ENCODE measurements around the gene MAPK10. TPM values are rescaled to one million over a fixed set of nuclear protein-coding genes. Genes with fewer than 3 reads are reported as not detected.
"Not testable (repeated sequence)": the region's sequence is repeated elsewhere in the genome, so short reads cannot be mapped to it uniquely, and the experiment has no call there.

Gene MAPK10
- total RNA-seq, 2 donors from 2014 or later, result not detected

DNA sequence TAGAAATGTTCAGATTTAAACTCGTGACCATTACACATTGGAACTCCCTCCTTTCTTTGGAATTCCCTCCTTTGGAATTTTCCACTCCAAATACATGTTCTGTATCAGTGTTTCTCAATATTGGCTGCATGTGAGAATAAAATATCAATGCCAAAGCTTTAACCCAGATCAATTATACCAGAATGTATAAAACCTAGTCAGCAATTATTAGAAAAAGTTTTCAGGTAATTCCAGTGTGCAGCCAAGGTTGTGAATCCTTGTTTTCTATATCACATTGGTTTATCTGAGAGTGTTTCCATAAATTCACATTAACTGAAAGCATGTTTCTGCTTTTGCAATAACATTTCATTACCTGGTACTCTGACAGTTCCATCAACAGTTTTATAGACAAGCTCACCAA is 394.3 kb downstream of the MAPK10 start:
- Mint-ChIP-seq H3K36me3 (no peaks in the 10 kb centered on the region), H3K9me3 (peaks cover 5 to 6% of the 10 kb centered on the region in 2 donors), H3K27ac (no peak overlapping the region)
- ATAC-seq (no peak), DNase-seq (ENCODE audit: low spot score in 2 of 2) (no peak)

DNA sequence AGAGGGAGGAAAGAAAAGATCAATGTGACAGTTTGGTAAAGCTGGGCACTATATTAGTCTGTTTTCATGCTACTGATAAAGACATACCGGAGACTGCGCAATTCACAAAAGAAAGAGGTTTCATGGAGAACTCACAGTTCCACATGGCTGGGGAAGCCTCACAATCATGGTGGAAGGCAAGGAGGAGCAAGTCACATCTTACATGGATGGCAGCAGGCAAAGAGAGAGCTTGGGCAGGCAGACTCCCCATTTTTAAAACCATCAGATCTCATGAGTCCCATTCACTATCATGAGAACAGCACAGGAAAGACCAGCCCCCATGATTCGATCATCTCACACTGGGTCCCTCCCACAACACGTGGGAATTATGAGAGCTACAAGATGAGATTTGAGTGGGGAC is 394.8 kb downstream of the MAPK10 start:
- H3K27ac Mint-ChIP-seq; H3K9me3 Mint-ChIP-seq; ATAC-seq; H3K36me3 Mint-ChIP-seq; DNase-seq (ENCODE audit: low spot score in 2 of 2): not testable (repeated sequence)

DNA sequence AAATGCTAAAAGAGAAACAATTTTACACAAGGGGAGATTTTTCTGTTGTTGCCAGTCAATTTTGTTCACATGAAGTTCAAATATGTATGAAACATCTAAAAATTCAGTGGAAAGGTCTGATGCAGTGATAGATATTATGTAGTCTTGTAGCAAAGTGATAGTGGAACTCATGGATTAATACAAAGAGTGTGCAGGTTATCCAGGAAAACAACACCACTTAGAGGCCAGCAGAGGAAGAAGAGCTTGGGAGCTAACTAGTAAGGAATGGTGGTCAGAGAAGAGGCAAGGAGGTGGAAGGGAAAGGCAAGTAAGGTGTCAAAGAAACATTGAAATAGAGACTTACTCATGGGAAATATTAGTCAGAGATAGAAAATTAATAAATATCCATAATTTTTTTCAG is 395.6 kb downstream of the MAPK10 start:
- peaks cover 5 to 6% of the 10 kb centered on the region in 2 donors for H3K9me3 Mint-ChIP-seq
- ATAC-seq, result no peak
- H3K36me3 Mint-ChIP-seq, result no peaks in the 10 kb centered on the region
- DNase-seq (ENCODE audit: low spot score in 2 of 2), result no peak
- H3K27ac Mint-ChIP-seq, result no peak overlapping the region

GRCh38 chr4:85963231-85963630 is 396.6 kb downstream of the MAPK10 start:
- DNase-seq (ENCODE audit: low spot score in 2 of 2) (no peak), ATAC-seq (no peak)
- H3K27ac Mint-ChIP-seq, result no peak overlapping the region
- peaks cover 5 to 6% of the 10 kb centered on the region in 2 donors for H3K9me3 Mint-ChIP-seq
- no peaks in the 10 kb centered on the region for H3K36me3 Mint-ChIP-seq

- no peak overlapping the region for H3K27ac Mint-ChIP-seq
- no peaks in the 10 kb centered on the region for H3K36me3 Mint-ChIP-seq
- peaks cover 5 to 6% of the 10 kb centered on the region in 2 donors for H3K9me3 Mint-ChIP-seq
- DNase-seq (ENCODE audit: low spot score in 2 of 2), result no peak
- ATAC-seq, result no peak
Measured at GRCh38 chr4:85961887-85962286, 398.0 kb downstream of the MAPK10 start.

DNA sequence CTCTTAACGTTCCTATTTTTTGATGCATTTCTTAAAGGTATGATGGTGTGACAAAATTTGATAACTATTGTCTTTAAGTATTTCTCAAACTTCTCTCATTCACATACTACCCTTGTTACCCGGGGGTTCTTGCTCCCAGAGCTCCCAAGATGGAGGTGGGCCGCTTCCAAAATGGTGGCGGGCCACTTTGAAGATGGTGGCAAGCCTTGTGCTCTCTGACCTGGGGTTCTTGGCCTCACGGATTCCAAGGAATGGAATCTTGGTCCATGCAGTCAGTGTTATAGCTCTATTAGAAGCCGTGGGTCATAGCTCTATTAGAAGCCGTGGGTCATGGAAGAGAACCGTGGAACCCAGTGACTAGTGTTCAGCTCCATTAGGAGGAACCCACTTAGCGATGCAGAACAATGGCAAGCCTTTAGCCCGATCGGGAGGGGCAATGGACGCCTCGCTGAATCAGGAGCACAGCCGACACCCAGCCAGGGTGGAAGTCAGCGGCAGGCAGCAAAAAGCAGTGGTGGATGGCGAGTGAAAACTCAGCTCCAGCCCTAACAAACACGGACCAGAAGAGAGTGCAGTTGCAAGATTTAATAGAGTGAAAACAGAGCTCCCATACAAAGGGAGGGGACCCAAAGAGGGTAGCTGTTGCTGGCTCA is 403.4 kb downstream of the MAPK10 start:
- no peak overlapping the region for H3K27ac Mint-ChIP-seq
- ATAC-seq, result no peak
- H3K36me3 Mint-ChIP-seq, result no peaks in the 10 kb centered on the region
- DNase-seq (ENCODE audit: low spot score in 2 of 2), result no peak
- H3K9me3 Mint-ChIP-seq, result no peaks in the 10 kb centered on the region

DNA sequence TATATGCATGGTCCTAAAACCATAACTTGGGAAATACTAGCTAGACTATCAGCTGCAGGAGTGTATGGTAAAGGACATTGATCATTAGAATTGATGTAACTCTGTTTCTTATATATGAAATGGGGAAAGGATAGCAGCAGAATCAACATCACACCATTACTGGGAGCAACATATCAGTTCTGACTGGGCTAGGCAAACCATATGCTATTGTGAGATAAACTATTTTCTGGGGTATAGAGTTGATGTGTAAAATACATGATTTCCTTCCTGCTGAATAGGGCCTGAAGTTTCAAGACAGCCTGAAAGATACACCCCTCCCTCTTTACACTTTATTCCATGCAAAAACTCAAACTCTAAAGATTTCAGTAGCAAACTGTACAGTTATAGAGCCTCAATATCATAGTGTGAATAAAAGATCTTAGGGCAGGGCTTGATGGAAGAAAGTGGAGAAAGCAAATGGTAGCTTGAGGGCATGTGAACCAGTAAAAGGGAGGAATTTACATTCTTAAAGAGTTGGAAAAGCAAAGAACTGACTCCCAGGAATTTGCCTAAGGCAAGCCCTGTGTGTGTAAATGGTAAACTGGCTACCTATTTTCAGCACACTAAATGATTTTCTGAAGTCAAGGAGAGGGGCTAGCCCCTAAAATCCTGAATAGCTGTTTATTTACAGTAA is 404.1 kb downstream of the MAPK10 start:
- Mint-ChIP-seq H3K36me3 (no peaks in the 10 kb centered on the region), H3K27ac (no peak overlapping the region), H3K9me3 (no peaks in the 10 kb centered on the region)
- DNase-seq (ENCODE audit: low spot score in 2 of 2), result no peak
- ATAC-seq, result no peak

DNA sequence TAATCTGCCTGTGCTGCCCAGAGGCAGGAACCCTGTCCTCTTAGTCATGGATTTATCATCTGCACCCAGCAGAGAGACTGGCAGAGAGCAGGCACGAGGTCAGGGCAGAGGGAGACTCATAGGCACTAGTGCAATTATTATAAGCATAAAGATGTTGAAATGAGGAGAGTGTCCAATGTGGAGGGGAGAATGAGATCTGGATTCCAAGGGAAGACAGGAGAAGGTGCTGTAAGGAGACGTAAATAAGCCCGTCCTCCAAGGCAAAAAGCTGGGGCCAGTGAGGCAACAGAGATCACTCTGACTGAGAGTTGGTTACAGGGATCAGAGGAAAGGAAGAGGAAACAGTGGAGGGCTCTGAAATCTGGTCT is 406.2 kb downstream of the MAPK10 start:
- H3K9me3 Mint-ChIP-seq, result no peaks in the 10 kb centered on the region
- no peak overlapping the region for H3K27ac Mint-ChIP-seq
- no peak for DNase-seq (ENCODE audit: low spot score in 2 of 2)
- no peak for ATAC-seq
- no peaks in the 10 kb centered on the region for H3K36me3 Mint-ChIP-seq

DNA sequence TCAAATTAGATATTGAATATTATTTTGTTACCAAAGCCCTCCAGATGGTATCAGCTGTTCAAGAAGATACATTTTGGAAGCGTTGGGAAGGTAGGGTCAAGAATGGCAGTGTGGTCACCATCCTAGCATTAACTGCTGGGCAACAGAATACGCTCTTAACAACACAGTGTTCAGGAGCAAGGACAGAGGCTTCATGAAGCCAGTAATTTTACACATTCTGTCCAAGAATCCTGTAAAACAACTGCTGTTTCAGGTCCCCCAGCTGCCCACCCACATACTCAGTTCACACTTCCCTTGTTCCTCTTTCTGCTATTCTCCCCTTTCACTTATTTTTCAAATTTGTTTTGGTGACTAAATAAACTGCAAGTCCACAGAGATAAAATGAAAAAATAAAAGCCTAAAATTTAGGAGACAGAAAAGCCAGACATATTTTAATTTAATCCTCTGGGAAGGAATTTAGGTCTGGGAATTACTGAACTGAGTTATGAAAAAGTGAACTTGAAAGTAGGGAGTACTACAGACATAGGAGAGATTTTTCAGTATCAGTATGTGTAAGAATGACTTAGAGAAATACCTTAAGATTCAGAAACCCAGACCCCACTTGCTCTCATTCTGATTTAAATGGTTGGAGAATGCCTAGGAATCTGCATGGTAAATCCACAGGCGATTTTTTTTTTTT is 406.7 kb downstream of the MAPK10 start:
- DNase-seq (ENCODE audit: low spot score in 2 of 2), result no peak
- no peaks in the 10 kb centered on the region for H3K36me3 Mint-ChIP-seq
- no peak overlapping the region for H3K27ac Mint-ChIP-seq
- no peaks in the 10 kb centered on the region for H3K9me3 Mint-ChIP-seq
- ATAC-seq, result no peak

DNA sequence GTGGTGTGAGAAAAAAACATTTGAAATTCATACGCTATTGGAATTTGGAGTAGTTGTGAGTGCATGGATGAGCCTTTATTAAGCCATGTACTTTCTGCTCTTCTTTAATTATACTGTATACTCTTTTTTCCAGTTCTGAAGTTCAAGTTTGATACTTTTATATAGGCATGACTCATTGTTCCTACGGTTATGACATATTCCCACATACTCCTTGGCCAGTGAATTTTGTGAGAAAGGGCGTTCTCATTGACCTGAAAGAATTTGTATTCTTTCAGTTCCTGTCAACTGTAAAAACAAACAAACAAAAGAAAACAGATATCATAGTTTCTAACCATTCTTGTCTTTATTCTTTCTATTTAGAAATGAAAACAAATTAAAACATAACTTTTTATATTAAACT is 407.3 kb downstream of the MAPK10 start:
- no peaks in the 10 kb centered on the region for H3K36me3 Mint-ChIP-seq
- H3K9me3 Mint-ChIP-seq, result no peaks in the 10 kb centered on the region
- no peak for ATAC-seq
- no peak for DNase-seq (ENCODE audit: low spot score in 2 of 2)
- H3K27ac Mint-ChIP-seq, result no peak overlapping the region

DNA sequence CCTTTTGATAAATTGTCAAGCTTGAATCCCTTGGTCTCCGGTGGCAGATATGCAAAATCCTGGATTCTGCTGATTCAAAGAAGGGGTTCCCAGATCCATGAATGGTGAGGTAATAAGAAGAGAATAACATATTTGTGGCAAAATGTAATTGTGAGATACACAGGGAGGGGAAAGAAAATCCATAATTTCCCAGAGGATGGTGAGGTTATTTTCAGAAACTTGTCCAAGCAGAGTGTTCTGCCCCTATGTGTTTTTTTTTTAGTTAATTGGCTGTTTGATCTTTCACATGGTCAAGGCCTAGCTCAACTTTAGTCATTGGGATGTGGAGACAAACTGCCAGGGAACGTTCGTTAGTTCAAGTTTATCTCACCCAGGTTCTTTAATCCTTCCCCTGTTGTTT is 408.8 kb downstream of the MAPK10 start:
- Mint-ChIP-seq H3K27ac (no peak overlapping the region), H3K9me3 (no peaks in the 10 kb centered on the region), H3K36me3 (no peaks in the 10 kb centered on the region)
- ATAC-seq (no peak), DNase-seq (ENCODE audit: low spot score in 2 of 2) (no peak)

- H3K27ac Mint-ChIP-seq, result no peak overlapping the region
- H3K36me3 Mint-ChIP-seq, result no peaks in the 10 kb centered on the region
- ATAC-seq (no peak), DNase-seq (ENCODE audit: low spot score in 2 of 2) (no peak)
- H3K9me3 Mint-ChIP-seq, result no peaks in the 10 kb centered on the region
Measured at GRCh38 chr4:85946821-85947220, 413.0 kb downstream of the MAPK10 start.

- ATAC-seq, result no peak
- H3K27ac Mint-ChIP-seq, result no peak overlapping the region
- no peak for DNase-seq (ENCODE audit: low spot score in 2 of 2)
- H3K36me3 Mint-ChIP-seq, result no peaks in the 10 kb centered on the region
- no peaks in the 10 kb centered on the region for H3K9me3 Mint-ChIP-seq
Measured at GRCh38 chr4:85942107-85942506, 417.7 kb downstream of the MAPK10 start.

DNA sequence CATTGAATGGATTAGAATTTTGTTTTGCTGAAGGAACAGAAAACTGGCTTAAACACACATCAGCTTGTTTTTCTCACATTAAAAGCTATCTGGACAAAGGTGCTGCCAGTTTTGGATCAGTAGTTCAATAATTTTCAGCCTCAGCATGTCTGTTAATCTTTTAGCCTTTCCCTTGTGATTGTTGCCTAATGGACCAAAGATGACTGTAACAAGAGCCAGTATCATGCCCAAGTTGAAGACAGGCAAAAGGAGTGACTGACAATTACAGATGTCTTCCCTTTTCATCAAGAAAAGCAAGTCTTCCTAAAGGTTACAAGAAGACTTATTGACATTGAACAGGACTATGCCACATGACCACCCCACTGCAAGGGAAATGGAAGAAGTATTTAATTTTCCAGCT is 419.7 kb downstream of the MAPK10 start:
- Mint-ChIP-seq H3K36me3 (no peaks in the 10 kb centered on the region), H3K9me3 (peaks cover 4% of the 10 kb centered on the region in 2 donors), H3K27ac (no peak overlapping the region)
- ATAC-seq (no peak), DNase-seq (ENCODE audit: low spot score in 2 of 2) (no peak)

Other genes starting within 250 kb of the MAPK10 start
- gene PTPN13, start 234.3 kb upstream of the MAPK10 start, total RNA-seq, result under 1 TPM; 0.36 to 0.39 TPM

Measured in activated naive CD4-positive, alpha-beta T cell treated with anti-CD3 and anti-CD28 coated beads, Interleukin-2, amount 50 U/mL, for 72 hours (primary cell).